Naive thymus-derived CD4-positive, alpha-beta T cell (primary cell): ENCODE data around the gene MAGI2. TPM values are rescaled to one million over a fixed set of nuclear protein-coding genes. Genes with fewer than 3 reads are reported as not detected.
"Not testable (repeated sequence)": the region's sequence is repeated elsewhere in the genome, so short reads cannot be mapped to it uniquely, and the experiment has no call there.

Experiments
- ATAC-seq: fragments of 150-1000 bp; cut with Tn5 transposase; 2 replicates; pipeline ENCODE4 v1.10.0; 2021; ENCODE audit warnings: mild to moderate bottlenecking, moderate library complexity
- CTCF ChIA-PET: fragments of 350-600 bp; sonication (Branson Sonifier 250); formaldehyde crosslinking; loops from one replicate; lab custom pipeline; 2021; ENCODE audit warnings: antibody characterized with exemption; lab: Charles Lee
- POLR2A ChIA-PET: fragments of 350-600 bp; sonication (Branson Sonifier 250); formaldehyde crosslinking; loops from one replicate; lab custom pipeline; 2021; ENCODE audit warnings: antibody characterized with exemption, inconsistent platforms; lab: Charles Lee
- DNase-seq, 9 donors: peaks; one replicate each; pipeline versions ENCODE4 v3.0.0 to v3.0.0-alpha.2; 2020 to 2022; ENCODE audit warnings: mixed read lengths in 1 of 9
- H3K27ac ChIP-seq: one replicate; pipeline ENCODE4 v1.7.0; 2013; ENCODE audit warnings: mild to moderate bottlenecking, low read depth, low read length, moderate library complexity
- H3K27me3 ChIP-seq, 2 donors: one replicate each; pipeline ENCODE4 v1.7.0; 2013; ENCODE audit warnings: low read length in 2 of 2, mild to moderate bottlenecking in 2 of 2, moderate library complexity in 2 of 2; ENCODE audit not compliant: control insufficient read depth in 2 of 2, insufficient read depth in 2 of 2
- H3K36me3 ChIP-seq, 3 experiments: 1 replicate in 2 of 3; 2 replicates in 1 of 3; pipeline ENCODE4 v1.7.0; 2013; ENCODE audit warnings: low read length in 3 of 3, mild to moderate bottlenecking in 3 of 3, moderate library complexity in 1 of 3; ENCODE audit not compliant: insufficient read depth in 3 of 3, control insufficient read depth in 2 of 3
- H3K4me1 ChIP-seq, 2 donors: one replicate each; pipeline ENCODE4 v1.7.0; 2013; ENCODE audit warnings: low read length in 2 of 2, mild to moderate bottlenecking in 2 of 2, moderate library complexity in 1 of 2; ENCODE audit not compliant: control insufficient read depth in 2 of 2, insufficient read depth in 2 of 2
- H3K4me3 ChIP-seq: 2 replicates; pipeline ENCODE4 v1.7.0; 2013; ENCODE audit warnings: mild to moderate bottlenecking, low read length
- H3K9me3 ChIP-seq, 3 experiments: 1 replicate in 2 of 3; 2 replicates in 1 of 3; pipeline ENCODE4 v1.7.0; 2013; ENCODE audit warnings: low read length in 3 of 3; ENCODE audit not compliant: control insufficient read depth in 2 of 3
- H3K27ac Mint-ChIP-seq, 9 donors: one replicate each; pipeline ENCODE4 v1.8.0; 2020 to 2022; ENCODE audit warnings: mixed read lengths in 9 of 9, mild to moderate bottlenecking in 8 of 9, moderate library complexity in 5 of 9, inconsistent platforms in 2 of 9
- H3K27me3 Mint-ChIP-seq, 5 donors: one replicate each; pipeline ENCODE4 v1.8.0; 2021 to 2022; ENCODE audit warnings: mixed read lengths in 5 of 5, mild to moderate bottlenecking in 1 of 5
- H3K36me3 Mint-ChIP-seq, 5 donors: one replicate each; pipeline ENCODE4 v1.8.0; 2020 to 2022; ENCODE audit warnings: mixed read lengths in 5 of 5, mild to moderate bottlenecking in 3 of 5, inconsistent platforms in 1 of 5
- H3K4me1 Mint-ChIP-seq, 7 donors: one replicate each; pipeline ENCODE4 v1.8.0; 2020 to 2022; ENCODE audit warnings: mixed read lengths in 7 of 7, mild to moderate bottlenecking in 3 of 7, inconsistent platforms in 1 of 7
- H3K4me3 Mint-ChIP-seq, 10 donors: one replicate each; pipeline ENCODE4 v1.8.0; 2020 to 2022; ENCODE audit warnings: mild to moderate bottlenecking in 10 of 10, mixed read lengths in 10 of 10, moderate library complexity in 6 of 10, inconsistent platforms in 2 of 10
- H3K9me3 Mint-ChIP-seq, 11 donors: one replicate each; pipeline ENCODE4 v1.8.0; 2020 to 2022; ENCODE audit warnings: mixed read lengths in 11 of 11, mild to moderate bottlenecking in 4 of 11, inconsistent platforms in 1 of 11, moderate library complexity in 1 of 11
- intact Hi-C, 2 donors: fragments of 100-400 bp; cut with micrococcal nuclease; formaldehyde crosslinking; loops; one replicate each; pipeline ENCODE4 v1.15.1; 2023
- polyA plus RNA-seq, 2 donors: library from polyadenylated mRNA; unstranded; fragments of 300-500 nt; fragmentation: Illumina TruSeq; gene quantifications; one replicate each; pipeline ENCODE4 v1.2.3, GENCODE V29; 2021
- total RNA-seq, 6 experiments: library from RNA in 5 of 6; stranded (reverse) in 5 of 6; gene quantifications; 1 replicate in 5 of 6; 2 replicates in 1 of 6; pipeline ENCODE4 v1.2.3 and lab custom pipeline; 2021 to 2026

The MAGI2 gene
- total and polyA plus RNA-seq, 7 experiments from 2014 or later, result 0.05 to 0.67 (median 0.15) TPM; not detected in 3

- no peak for ATAC-seq
- H3K27me3 Mint-ChIP-seq, result peaks cover 0 to 3% (median 0%) of the 10 kb centered on the region in 5 donors
Observed at GRCh38 chr7:78585980-78586379, 867.5 kb downstream of the MAGI2 start.

GRCh38 chr7:78578686-78579085 is 874.8 kb downstream of the MAGI2 start:
- Mint-ChIP-seq H3K9me3 (peaks cover 0 to 7% (median 0%) of the 10 kb centered on the region in 11 donors), H3K27ac (no peak overlapping the region), H3K27me3 (peaks cover 0 to 4% (median under 1%) of the 10 kb centered on the region in 5 donors), H3K4me1 (peaks cover 0 to 2% (median 0%) of the 10 kb centered on the region in 7 donors), H3K36me3 (no peaks in the 10 kb centered on the region), H3K4me3 (no peak overlapping the region)
- H3K4me3 ChIP-seq, result no peak overlapping the region
- H3K9me3 ChIP-seq, result no peaks in the 10 kb centered on the region
- DNase-seq (no peak), ATAC-seq (no peak)
- H3K36me3 ChIP-seq, result no peaks in the 10 kb centered on the region
- ChIA-PET POLR2A (no interaction called here), CTCF (no interaction called here)
- H3K27me3 ChIP-seq, result no peaks in the 10 kb centered on the region
- no peak overlapping the region for H3K27ac ChIP-seq
- no peaks in the 10 kb centered on the region for H3K4me1 ChIP-seq
- intact Hi-C loops, result no loop called here

More at GRCh38 chr7:78585980-78586379, 867.5 kb downstream of the MAGI2 start:
- Histone ChIP-seq H3K4me1 (no peaks in the 10 kb centered on the region), H3K36me3 (no peaks in the 10 kb centered on the region), H3K4me3 (no peak overlapping the region), H3K27ac (no peak overlapping the region), H3K9me3 (no peaks in the 10 kb centered on the region), H3K27me3 (no peaks in the 10 kb centered on the region)
- intact Hi-C loops, result no loop called here
- no peak for DNase-seq
- ChIA-PET POLR2A (no interaction called here), CTCF (no interaction called here)
- Mint-ChIP-seq H3K36me3 (no peaks in the 10 kb centered on the region), H3K4me3 (no peak overlapping the region), H3K4me1 (no peaks in the 10 kb centered on the region), H3K9me3 (peaks cover 0 to 7% (median 0%) of the 10 kb centered on the region in 11 donors), H3K27ac (no peak overlapping the region)

- H3K36me3 ChIP-seq, intact Hi-C loops, H3K4me3 Mint-ChIP-seq, H3K9me3 ChIP-seq, H3K9me3 Mint-ChIP-seq, H3K27me3 ChIP-seq, H3K27ac ChIP-seq, H3K4me3 ChIP-seq, H3K4me1 ChIP-seq, H3K27ac Mint-ChIP-seq, CTCF ChIA-PET, H3K4me1 Mint-ChIP-seq, H3K27me3 Mint-ChIP-seq, ATAC-seq, H3K36me3 Mint-ChIP-seq, DNase-seq, POLR2A ChIA-PET: not testable (repeated sequence)
Observed at GRCh38 chr7:78577174-78577952, 876.1 kb downstream of the MAGI2 start.

GRCh38 chr7:78576236-78576635 is 877.2 kb downstream of the MAGI2 start:
- ChIA-PET CTCF (no interaction called here), POLR2A (no interaction called here)
- H3K36me3 ChIP-seq, result no peaks in the 10 kb centered on the region
- H3K27ac ChIP-seq, result no peak overlapping the region
- Mint-ChIP-seq H3K36me3 (no peaks in the 10 kb centered on the region), H3K27ac (no peak overlapping the region), H3K9me3 (peaks cover 0 to 7% (median 0%) of the 10 kb centered on the region in 11 donors), H3K27me3 (peaks cover 0 to 4% (median 0%) of the 10 kb centered on the region in 5 donors), H3K4me3 (no peak overlapping the region), H3K4me1 (peaks cover 0 to 2% (median 0%) of the 10 kb centered on the region in 7 donors)
- H3K4me3 ChIP-seq, result no peak overlapping the region
- DNase-seq (no peak), ATAC-seq (no peak)
- no peaks in the 10 kb centered on the region for H3K9me3 ChIP-seq
- H3K27me3 ChIP-seq, result no peaks in the 10 kb centered on the region
- intact Hi-C loops, result no loop called here
- no peaks in the 10 kb centered on the region for H3K4me1 ChIP-seq

- H3K9me3 Mint-ChIP-seq, result no peaks in the 10 kb centered on the region
- H3K4me1 Mint-ChIP-seq, result peaks cover 0 to 2% (median 0%) of the 10 kb centered on the region in 7 donors
- Histone ChIP-seq H3K9me3 (no peaks in the 10 kb centered on the region), H3K4me1 (no peaks in the 10 kb centered on the region), H3K36me3 (no peaks in the 10 kb centered on the region), H3K27me3 (no peaks in the 10 kb centered on the region), H3K27ac (no peak overlapping the region), H3K4me3 (no peak overlapping the region)
- ChIA-PET POLR2A (no interaction called here), CTCF (no interaction called here)
- DNase-seq (no peak), ATAC-seq (no peak)
- H3K36me3 Mint-ChIP-seq, result no peaks in the 10 kb centered on the region
- H3K4me3 Mint-ChIP-seq, result no peak overlapping the region
- intact Hi-C loops, result no loop called here
- H3K27me3 Mint-ChIP-seq, result no peaks in the 10 kb centered on the region
- H3K27ac Mint-ChIP-seq, result no peak overlapping the region
Observed at GRCh38 chr7:78571292-78571691, 882.2 kb downstream of the MAGI2 start.

- Histone ChIP-seq H3K27ac (no peak overlapping the region), H3K4me3 (no peak overlapping the region), H3K27me3 (no peaks in the 10 kb centered on the region), H3K4me1 (no peaks in the 10 kb centered on the region), H3K36me3 (no peaks in the 10 kb centered on the region), H3K9me3 (no peaks in the 10 kb centered on the region)
- POLR2A ChIA-PET, result no interaction called here
- Mint-ChIP-seq H3K27ac (no peak overlapping the region), H3K36me3 (no peaks in the 10 kb centered on the region), H3K4me1 (peaks cover 0 to 1% (median 0%) of the 10 kb centered on the region in 7 donors), H3K4me3 (no peak overlapping the region), H3K27me3 (no peaks in the 10 kb centered on the region), H3K9me3 (peaks cover 0 to 4% (median 0%) of the 10 kb centered on the region in 11 donors)
- no peak for ATAC-seq
- DNase-seq, result no peak
- intact Hi-C loops, result no loop called here
- CTCF ChIA-PET, result no interaction called here
Observed at GRCh38 chr7:78568690-78569089, 884.8 kb downstream of the MAGI2 start.

- Mint-ChIP-seq H3K27me3 (no peaks in the 10 kb centered on the region), H3K36me3 (no peaks in the 10 kb centered on the region), H3K4me1 (peaks cover 0 to 1% (median 0%) of the 10 kb centered on the region in 7 donors), H3K9me3 (peaks cover 0 to 4% (median 0%) of the 10 kb centered on the region in 11 donors), H3K4me3 (no peak overlapping the region), H3K27ac (no peak overlapping the region)
- no peaks in the 10 kb centered on the region for H3K4me1 ChIP-seq
- CTCF ChIA-PET, result no interaction called here
- no peak overlapping the region for H3K27ac ChIP-seq
- POLR2A ChIA-PET, result no interaction called here
- no peak overlapping the region for H3K4me3 ChIP-seq
- no peaks in the 10 kb centered on the region for H3K27me3 ChIP-seq
- intact Hi-C loops, result no loop called here
- no peak for ATAC-seq
- no peak for DNase-seq
- no peaks in the 10 kb centered on the region for H3K36me3 ChIP-seq
- H3K9me3 ChIP-seq, result no peaks in the 10 kb centered on the region
Observed at GRCh38 chr7:78567836-78568235, 885.6 kb downstream of the MAGI2 start.
